CD14-positive monocyte (primary cell): ENCODE measurements around the gene RBFOX1. TPM values are rescaled to one million over a fixed set of nuclear protein-coding genes. Genes with fewer than 3 reads are reported as not detected.

Source experiments
- DNase-seq, 3 donors: peaks; one replicate each; pipeline ENCODE4 v3.0.0-alpha.2; 2011 to 2022
- H2AFZ ChIP-seq: 2 replicates; pipeline ENCODE4 v1.6.0; 2012; ENCODE audit warnings: mild to moderate bottlenecking, low read depth, low read length, inconsistent platforms; ENCODE audit not compliant: insufficient read depth, poor library complexity, severe bottlenecking
- H3K27ac ChIP-seq, 2 donors: 1 replicate in 1 of 2; 2 replicates in 1 of 2; pipeline ENCODE4 v1.5.1; 2012 to 2013; ENCODE audit warnings: low read length in 2 of 2, control low read depth in 1 of 2, inconsistent platforms in 1 of 2, low read depth in 1 of 2, mild to moderate bottlenecking in 1 of 2
- H3K27me3 ChIP-seq, 2 donors: one replicate each; pipeline versions ENCODE4 v1.6.0 to v1.6.1; 2011 to 2013; ENCODE audit warnings: low read length in 2 of 2; ENCODE audit not compliant: control insufficient read depth in 2 of 2, insufficient read depth in 2 of 2
- H3K36me3 ChIP-seq, 2 donors: replicated peaks in 1 of 2; 1 replicate in 1 of 2; 2 replicates in 1 of 2; pipeline versions ENCODE4 v1.5.1 to v1.6.1; 2012 to 2013; ENCODE audit warnings: low read length in 2 of 2, control low read depth in 1 of 2, inconsistent platforms in 1 of 2, mild to moderate bottlenecking in 1 of 2; ENCODE audit not compliant: insufficient read depth in 2 of 2, control insufficient read depth in 1 of 2
- H3K4me1 ChIP-seq, 2 donors: 1 replicate in 1 of 2; 2 replicates in 1 of 2; pipeline versions ENCODE4 v1.5.1 to v1.6.1; 2012 to 2013; ENCODE audit warnings: low read length in 2 of 2, control low read depth in 1 of 2, inconsistent platforms in 1 of 2, mild to moderate bottlenecking in 1 of 2, moderate library complexity in 1 of 2; ENCODE audit not compliant: insufficient read depth in 2 of 2, control insufficient read depth in 1 of 2
- H3K4me2 ChIP-seq: replicated peaks from 2 replicates; pipeline ENCODE3; 2012; ENCODE audit warnings: low read length, moderate library complexity, mild to moderate bottlenecking; ENCODE audit not compliant: poor library complexity, severe bottlenecking; ENCODE audit errors: extremely low read depth
- H3K4me3 ChIP-seq, 3 experiments: fragments of 200-600 bp in 1 of 3; sonication (generic) in 1 of 3; replicated peaks in 1 of 3; 1 replicate in 2 of 3; 2 replicates in 1 of 3; pipeline ENCODE4 v1.5.1; 2011 to 2013; ENCODE audit warnings: low read length in 3 of 3, mild to moderate bottlenecking in 3 of 3, control low read depth in 2 of 3, low read depth in 2 of 3, inconsistent platforms in 1 of 3, moderate library complexity in 1 of 3
- H3K79me2 ChIP-seq: 2 replicates; pipeline ENCODE4 v1.6.0; 2012; ENCODE audit warnings: mild to moderate bottlenecking, control low read depth, inconsistent platforms, low read length, moderate library complexity; ENCODE audit not compliant: insufficient read depth
- H3K9ac ChIP-seq: 2 replicates; pipeline ENCODE4 v1.6.0; 2017; ENCODE audit warnings: low read length, mild to moderate bottlenecking; ENCODE audit not compliant: insufficient read depth, poor library complexity, severe bottlenecking
- H3K9me3 ChIP-seq, 2 donors: replicated peaks in 1 of 2; 1 replicate in 1 of 2; 2 replicates in 1 of 2; pipeline versions ENCODE4 v1.5.1 to v1.6.1; 2012 to 2013; ENCODE audit warnings: low read length in 2 of 2, control low read depth in 1 of 2; ENCODE audit not compliant: control insufficient read depth in 1 of 2, insufficient read depth in 1 of 2
- H4K20me1 ChIP-seq: 2 replicates; pipeline ENCODE4 v1.6.0; 2012; ENCODE audit warnings: mild to moderate bottlenecking, low read length, control low read depth, moderate library complexity; ENCODE audit not compliant: insufficient read depth
- H3K27ac Mint-ChIP-seq, 7 donors: one replicate each; pipeline ENCODE4 v1.8.0; 2020; ENCODE audit warnings: mild to moderate bottlenecking in 7 of 7, mixed read lengths in 7 of 7, moderate library complexity in 6 of 7, inconsistent platforms in 2 of 7
- H3K27me3 Mint-ChIP-seq, 3 donors: one replicate each; pipeline ENCODE4 v1.8.0; 2021 to 2022; ENCODE audit warnings: low read depth in 3 of 3, mild to moderate bottlenecking in 3 of 3, mixed read lengths in 3 of 3, moderate library complexity in 3 of 3, inconsistent platforms in 1 of 3
- H3K36me3 Mint-ChIP-seq, 2 donors: one replicate each; pipeline ENCODE4 v1.8.0; 2020; ENCODE audit warnings: mixed read lengths in 2 of 2, inconsistent platforms in 1 of 2, mild to moderate bottlenecking in 1 of 2
- H3K4me1 Mint-ChIP-seq: one replicate; pipeline ENCODE4 v1.8.0; 2020; ENCODE audit warnings: mild to moderate bottlenecking, mixed read lengths
- H3K4me3 Mint-ChIP-seq, 2 donors: one replicate each; pipeline ENCODE4 v1.8.0; 2020; ENCODE audit warnings: mild to moderate bottlenecking in 2 of 2, mixed read lengths in 2 of 2, moderate library complexity in 1 of 2
- H3K9me3 Mint-ChIP-seq, 7 donors: one replicate each; pipeline ENCODE4 v1.8.0; 2020 to 2022; ENCODE audit warnings: mixed read lengths in 7 of 7, mild to moderate bottlenecking in 6 of 7, moderate library complexity in 6 of 7, inconsistent platforms in 2 of 7
- CTCF ChIP-seq: fragments of 200-600 bp; IDR thresholded peaks from one replicate; pipeline ENCODE4 v1.8.0; 2022; ENCODE audit warnings: antibody characterized with exemption, mild to moderate bottlenecking
- WGBS: methylation state at CpG from one replicate; pipeline ENCODE4 v1.1.5; 2013; ENCODE audit warnings: missing lambda C conversion rate; ENCODE audit not compliant: insufficient coverage; 5-methylcytosine and 5-hydroxymethylcytosine counted together
- intact Hi-C, 2 donors: fragments of 100-400 bp; cut with micrococcal nuclease; formaldehyde crosslinking; loops; one replicate each; pipeline versions ENCODE4 v1.15.0 to v1.15.1; 2023
- polyA plus RNA-seq, 3 donors: library from polyadenylated mRNA; depleted of rRNA in 1 of 3; unstranded in 2 of 3; stranded (reverse) in 1 of 3; fragments of 300-500 nt in 2 of 3; fragments of >200 nt in 1 of 3; fragmentation: Illumina TruSeq in 2 of 3; gene quantifications; 1 replicate in 2 of 3; 2 replicates in 1 of 3; pipeline ENCODE4 v1.2.3, GENCODE V29; 2012 to 2021

Gene RBFOX1
- polyA plus RNA-seq, 3 donors = not detected

- Mint-ChIP-seq H3K36me3 (no peaks in the 10 kb centered on the region), H3K9me3 (peaks cover 0 to 6% (median 2%) of the 10 kb centered on the region in 7 donors), H3K27ac (no peak overlapping the region), H3K4me1 (no peaks in the 10 kb centered on the region), H3K27me3 (peaks cover 0 to 6% (median 0%) of the 10 kb centered on the region in 3 donors), H3K4me3 (no peak overlapping the region)
- no peaks in the 10 kb centered on the region for H3K79me2 ChIP-seq
- no peak overlapping the region for H2AFZ ChIP-seq
- H3K4me3 ChIP-seq = no peak overlapping the region
- no peaks in the 10 kb centered on the region for H3K4me1 ChIP-seq
- TF ChIP-seq CTCF = no peak
- no peak overlapping the region for H3K27ac ChIP-seq
- no peak for DNase-seq
- no peak overlapping the region for H3K9ac ChIP-seq
- intact Hi-C loops = no loop called here
- no peaks in the 10 kb centered on the region for H3K36me3 ChIP-seq
- H3K27me3 ChIP-seq = no peaks in the 10 kb centered on the region
- no peaks in the 10 kb centered on the region for H3K9me3 ChIP-seq
- no peaks in the 10 kb centered on the region for H4K20me1 ChIP-seq
- no CpG with 5 or more reads among the region's 5 CpGs for WGBS
- H3K4me2 ChIP-seq = no peak overlapping the region
Observed at GRCh38 chr16:7340938-7341337, 8.3 kb downstream of the RBFOX1 start.

DNA sequence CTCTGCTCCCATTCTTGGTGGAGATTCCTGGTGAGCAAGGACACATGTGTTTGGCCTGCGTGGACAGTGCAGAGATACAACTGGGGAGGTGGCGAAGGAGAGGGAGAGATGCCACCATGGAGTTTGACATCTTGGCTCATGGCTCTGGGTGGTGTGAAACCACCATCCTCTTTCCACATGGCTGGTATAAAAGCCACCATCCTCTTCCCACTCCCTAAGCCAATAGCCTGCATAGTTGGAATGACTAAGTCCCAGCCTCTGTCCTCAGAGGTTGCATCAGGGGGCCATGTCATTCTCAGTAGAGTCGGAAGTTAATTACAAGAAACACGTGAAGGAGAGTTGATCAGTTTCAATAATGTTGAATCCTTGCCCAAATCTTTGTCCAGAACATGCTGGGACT lies 10.0 kb downstream of the RBFOX1 start:
- no peak overlapping the region for H2AFZ ChIP-seq
- no peak overlapping the region for H3K4me3 Mint-ChIP-seq
- H3K9me3 ChIP-seq = no peaks in the 10 kb centered on the region
- TF ChIP-seq CTCF = no peak
- H3K4me1 ChIP-seq = no peaks in the 10 kb centered on the region
- intact Hi-C loops = no loop called here
- DNase-seq = no peak
- peaks cover 0 to 5% (median 2%) of the 10 kb centered on the region in 7 donors for H3K9me3 Mint-ChIP-seq
- H3K79me2 ChIP-seq = no peaks in the 10 kb centered on the region
- H3K36me3 ChIP-seq = no peaks in the 10 kb centered on the region
- H3K27ac Mint-ChIP-seq = no peak overlapping the region
- no peak overlapping the region for H3K9ac ChIP-seq
- no peaks in the 10 kb centered on the region for H3K36me3 Mint-ChIP-seq
- H3K4me3 ChIP-seq = no peak overlapping the region
- no peak overlapping the region for H3K27ac ChIP-seq
- no peak overlapping the region for H3K4me2 ChIP-seq
- WGBS = 86% methylated on average over 4 of the region's 4 CpGs
- no peaks in the 10 kb centered on the region for H4K20me1 ChIP-seq
- peaks cover 0 to 3% (median 0%) of the 10 kb centered on the region in 3 donors for H3K27me3 Mint-ChIP-seq
- H3K4me1 Mint-ChIP-seq = no peaks in the 10 kb centered on the region
- no peaks in the 10 kb centered on the region for H3K27me3 ChIP-seq
